ENCODE data around the gene DCAF12.
A peak's percentile ranks its signal among the peaks of the same experiment; 100 is the strongest.
"Not testable (repeated sequence)": the region's sequence is repeated elsewhere in the genome, so short reads cannot be mapped to it uniquely, and the experiment has no call there.

DCAF12 gene

GRCh38 chr9:34126207-34127034, at the start of gene DCAF12:
TSS of gene DCAF12 (minus strand) at chr9:34126698. CDS start at chr9:34126431, 267 bp downstream.
- DNase-seq (ENCODE audit: low read depth), result peak; percentile 87

- DNase-seq (ENCODE audit: low read depth), result no peak
Measured at GRCh38 chr9:34176089-34176488, 49.6 kb upstream of the DCAF12 start.

- no peak for DNase-seq (ENCODE audit: low read depth)
Measured at GRCh38 chr9:34171753-34172535, 45.4 kb upstream of the DCAF12 start.

DNA sequence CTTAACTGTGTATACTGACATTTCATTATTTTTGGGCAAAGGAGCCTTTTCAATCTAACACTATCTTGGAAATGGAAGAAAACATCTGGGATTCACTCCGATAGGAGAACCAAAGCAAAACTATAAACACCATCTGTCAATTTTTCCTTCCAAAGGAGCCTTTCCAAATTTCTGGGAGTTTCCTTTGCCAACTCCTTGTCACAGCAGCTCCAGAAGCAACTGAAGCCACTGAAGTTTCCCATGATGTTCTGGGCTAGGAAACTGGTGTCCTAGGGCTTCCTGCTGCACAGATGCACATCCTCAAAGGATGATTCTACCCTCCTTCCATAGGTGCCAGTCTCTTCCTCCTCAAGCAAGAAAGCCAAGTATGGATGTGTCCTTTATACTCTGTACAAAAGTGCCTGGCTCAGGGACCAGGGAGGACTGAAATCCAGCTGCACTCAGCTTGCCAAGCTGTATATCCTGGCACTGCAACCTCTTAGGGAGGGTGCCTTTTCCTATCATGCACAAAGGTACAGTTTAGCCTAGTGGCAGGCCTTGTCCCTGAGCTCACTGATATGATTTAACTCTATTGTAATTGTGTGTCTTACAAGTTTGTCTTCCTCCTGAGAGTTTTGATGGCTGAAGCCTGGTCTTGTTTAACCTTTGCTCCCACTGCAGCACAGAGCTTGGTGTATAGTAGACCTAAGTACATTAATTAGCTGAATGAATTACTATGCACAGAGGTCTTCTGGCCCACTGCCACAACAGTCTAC, 43.9 kb upstream of the DCAF12 start:
- no peak for DNase-seq (ENCODE audit: low read depth)

- DNase-seq (ENCODE audit: low read depth), result no peak
Measured at GRCh38 chr9:34169125-34169524, 42.6 kb upstream of the DCAF12 start.

DNA sequence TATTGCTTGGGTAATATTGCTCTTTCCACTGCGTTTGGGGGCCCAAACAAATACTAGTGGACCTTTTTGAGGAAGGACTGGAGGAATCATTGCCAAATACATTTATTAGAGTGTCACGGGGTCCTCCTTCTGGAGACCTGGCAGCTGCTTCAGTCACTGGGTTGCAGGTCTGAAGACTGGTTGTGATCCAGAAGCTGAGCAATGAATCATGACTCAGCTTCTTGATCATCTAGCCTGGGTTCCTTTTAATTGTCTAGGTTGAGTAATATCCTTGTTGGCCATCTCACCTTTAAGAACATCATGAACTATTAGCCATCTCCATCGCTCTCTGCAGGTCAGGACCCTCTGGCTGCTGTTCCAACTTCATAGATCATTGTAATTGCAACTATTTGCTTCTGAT, 36.9 kb upstream of the DCAF12 start:
- no peak for DNase-seq (ENCODE audit: low read depth)

- DNase-seq (ENCODE audit: low read depth), result no peak
Measured at GRCh38 chr9:34158362-34158869, 31.9 kb upstream of the DCAF12 start.

DNA sequence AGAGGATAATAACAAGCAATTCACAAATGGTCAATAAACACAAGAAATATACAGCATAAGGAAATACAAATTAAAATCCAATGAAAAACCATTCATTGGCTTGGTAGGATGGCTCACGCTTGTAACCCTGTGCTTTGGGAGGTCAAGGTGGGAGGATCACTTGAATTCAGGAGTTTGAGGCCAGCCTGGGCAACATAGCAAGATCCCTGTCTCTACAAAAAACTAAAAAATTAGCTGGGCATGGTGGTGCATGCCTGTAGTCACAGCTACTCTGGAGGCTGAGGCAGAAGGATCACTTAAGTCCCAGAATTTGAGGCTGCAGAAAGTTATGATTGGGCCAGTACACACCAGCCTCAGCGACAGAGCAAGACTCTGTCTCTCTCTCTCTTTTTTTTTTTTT, 31.4 kb upstream of the DCAF12 start:
- DNase-seq (ENCODE audit: low read depth), result no peak

GRCh38 chr9:34157318-34157717, 30.8 kb upstream of the DCAF12 start:
- DNase-seq (ENCODE audit: low read depth), result no peak

- DNase-seq (ENCODE audit: low read depth), result no peak
Measured at GRCh38 chr9:34154057-34154456, 27.6 kb upstream of the DCAF12 start.

DNA sequence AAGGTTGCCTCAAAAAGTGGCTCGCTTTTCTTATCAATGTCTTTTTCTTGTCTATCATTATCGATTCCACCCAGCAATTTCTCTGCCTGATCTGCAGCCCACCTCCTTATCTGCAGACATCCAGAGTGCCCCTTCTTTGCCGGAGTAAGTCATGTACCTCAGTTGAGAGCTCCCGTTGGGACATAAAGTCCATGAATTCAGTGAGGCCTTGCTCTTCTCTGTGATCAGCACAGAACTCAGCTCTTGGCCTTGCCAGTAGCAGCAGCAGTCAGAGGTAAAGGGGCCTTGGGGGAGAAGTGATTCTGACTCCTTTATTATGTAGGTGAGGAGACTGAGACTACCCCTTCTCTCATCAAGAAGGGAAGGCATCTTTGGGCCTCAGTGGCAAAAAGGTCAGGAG, 24.9 kb upstream of the DCAF12 start:
- no peak for DNase-seq (ENCODE audit: low read depth)

DNA sequence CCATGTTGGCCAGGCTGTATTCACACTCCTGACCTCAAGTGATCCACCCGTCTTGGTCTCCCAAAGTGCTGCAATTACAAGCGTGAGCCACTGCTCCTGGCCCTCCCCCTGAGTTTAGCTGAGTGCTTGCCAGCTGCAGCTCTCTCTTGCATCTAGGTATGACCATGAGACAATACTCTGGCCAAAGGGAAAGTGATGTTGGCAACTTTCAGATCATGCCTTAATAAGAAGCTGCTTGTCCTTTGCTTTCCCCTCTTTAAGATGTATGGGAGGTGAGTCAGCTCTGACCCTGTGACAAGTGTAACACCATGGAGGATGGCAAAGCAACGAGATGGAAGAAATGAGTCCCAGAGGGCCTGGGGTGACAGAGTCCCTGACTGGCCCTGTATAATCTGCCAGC, 18.7 kb upstream of the DCAF12 start:
- no peak for DNase-seq (ENCODE audit: low read depth)

- DNase-seq (ENCODE audit: low read depth), result no peak
Measured at GRCh38 chr9:34143116-34143515, 16.6 kb upstream of the DCAF12 start.

DNA sequence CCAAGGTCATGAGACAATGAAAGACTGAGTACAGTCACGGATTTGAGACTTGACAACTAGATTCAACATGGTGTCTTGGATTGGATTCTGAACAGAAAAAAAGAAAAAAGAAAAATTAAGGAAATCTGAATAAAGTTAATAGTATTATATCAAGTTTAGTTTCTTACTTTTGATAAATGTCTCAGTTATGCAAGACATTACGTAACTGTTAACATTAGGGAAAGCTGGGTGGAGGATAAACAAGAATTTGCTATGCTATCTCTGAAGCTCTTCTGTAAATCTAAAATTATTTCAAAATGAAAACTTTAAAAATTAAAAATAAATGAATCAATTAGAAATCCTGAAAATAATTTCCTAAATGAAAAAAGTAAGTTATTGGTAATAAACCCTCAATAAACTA, 14.4 kb upstream of the DCAF12 start:
- DNase-seq (ENCODE audit: low read depth), result no peak

- no peak for DNase-seq (ENCODE audit: low read depth)
Measured at GRCh38 chr9:34139477-34140146, 13.1 kb upstream of the DCAF12 start.

GRCh38 chr9:34138644-34139043, 12.1 kb upstream of the DCAF12 start:
- not testable (repeated sequence) for DNase-seq (ENCODE audit: low read depth)

GRCh38 chr9:34134521-34134920, 8.0 kb upstream of the DCAF12 start:
- no peak for DNase-seq (ENCODE audit: low read depth)

- no peak for DNase-seq (ENCODE audit: low read depth)
Measured at GRCh38 chr9:34133436-34133949, 7.0 kb upstream of the DCAF12 start.

DNA sequence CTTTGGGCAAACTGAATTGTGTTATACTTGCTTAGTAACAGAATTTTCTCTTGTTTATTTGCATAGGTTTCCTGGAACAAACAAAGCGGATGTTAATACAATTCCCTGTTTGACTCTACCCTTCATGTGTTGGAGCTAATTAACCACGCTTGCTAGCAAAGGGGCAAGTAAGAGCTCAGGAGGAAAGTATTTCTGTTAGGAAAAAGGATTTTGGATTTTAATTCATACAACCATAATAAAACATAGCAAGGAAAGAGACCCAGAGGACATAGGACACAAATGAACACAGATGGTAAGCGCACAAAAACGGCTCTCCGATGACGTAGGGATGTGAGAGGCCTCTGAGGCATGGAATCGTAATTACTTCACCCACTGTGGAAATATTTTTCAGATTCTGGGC, 5.1 kb upstream of the DCAF12 start:
- no peak for DNase-seq (ENCODE audit: low read depth)

DNA sequence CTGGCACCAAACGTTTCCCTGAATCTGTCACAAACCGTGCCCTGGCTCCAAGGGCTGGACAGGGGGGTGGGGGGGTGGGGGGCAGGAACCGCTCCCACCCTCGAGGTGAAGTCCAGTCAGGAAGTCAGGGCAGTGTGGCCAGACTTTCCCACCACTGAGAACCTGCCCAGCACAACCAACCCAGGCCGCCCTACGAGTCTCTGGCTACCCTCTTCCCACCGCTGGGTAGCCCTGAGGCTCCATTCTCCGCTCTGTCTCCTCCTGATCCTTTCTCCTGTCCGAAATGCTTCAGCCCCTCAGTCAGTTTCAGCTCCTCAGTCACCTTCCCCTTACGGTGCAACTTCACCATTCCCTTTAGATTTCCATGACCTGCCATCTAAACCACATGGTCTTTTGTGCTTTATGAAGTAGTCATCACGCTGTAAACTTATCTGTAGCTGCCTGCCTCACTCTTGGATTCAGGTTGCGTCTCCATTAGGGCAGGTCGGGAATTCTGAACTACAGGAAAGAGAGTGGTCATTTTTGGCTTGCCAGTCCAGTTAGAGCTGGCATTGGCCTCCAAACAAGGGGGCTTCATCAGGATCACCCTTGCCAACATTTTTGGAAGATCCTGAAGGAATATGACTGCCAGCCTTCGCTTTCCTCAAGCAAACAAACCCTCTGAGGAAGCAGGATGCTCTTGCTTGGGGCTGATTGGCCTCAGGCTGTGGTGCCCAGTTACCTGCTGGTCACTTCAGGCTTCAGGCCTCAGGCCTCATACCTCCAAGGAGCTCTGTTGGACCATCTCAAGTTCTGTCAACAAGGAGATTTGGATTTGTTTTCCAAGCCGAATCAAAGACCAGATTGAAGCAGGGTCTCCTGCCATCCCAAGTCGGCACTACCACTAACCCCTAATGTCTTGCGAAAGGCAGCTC, 794 bp upstream of the DCAF12 start:
- DNase-seq (ENCODE audit: low read depth), result no peak

Measured in activated gamma-delta T cell treated with anti-CD3 and anti-CD28 coated beads, Interleukin-2, amount 50 U/mL, for 16 hours (primary cell).